IPS-NIHi7 (cell line): ENCODE measurements around the gene GRPEL2.

Experiments used
- DNase-seq: peaks from one replicate; pipeline ENCODE4 v3.0.0; 2012; ENCODE audit warnings: mixed read lengths; ENCODE audit errors: extremely low spot score

Gene GRPEL2

DNA sequence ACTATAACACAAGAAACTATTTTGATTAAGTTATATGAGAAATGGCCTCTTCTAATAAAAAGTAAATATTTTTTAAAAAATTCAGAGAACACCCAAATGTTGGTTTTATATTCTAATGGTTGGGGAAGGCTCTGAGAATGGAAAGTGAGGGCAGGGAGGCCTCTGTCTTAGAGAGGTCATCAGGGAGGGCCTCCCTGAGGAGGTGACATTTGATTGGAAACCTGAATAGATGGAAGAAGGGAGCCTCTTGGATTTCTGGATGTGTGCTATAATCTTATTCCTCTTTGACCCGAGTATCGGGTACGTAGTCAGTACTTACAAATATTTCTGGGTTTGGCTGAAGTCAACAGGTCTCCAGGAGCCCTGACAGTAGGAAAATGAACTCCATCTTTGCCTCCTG lies 26.1 kb upstream of the GRPEL2 start:
- no peak for DNase-seq

DNA sequence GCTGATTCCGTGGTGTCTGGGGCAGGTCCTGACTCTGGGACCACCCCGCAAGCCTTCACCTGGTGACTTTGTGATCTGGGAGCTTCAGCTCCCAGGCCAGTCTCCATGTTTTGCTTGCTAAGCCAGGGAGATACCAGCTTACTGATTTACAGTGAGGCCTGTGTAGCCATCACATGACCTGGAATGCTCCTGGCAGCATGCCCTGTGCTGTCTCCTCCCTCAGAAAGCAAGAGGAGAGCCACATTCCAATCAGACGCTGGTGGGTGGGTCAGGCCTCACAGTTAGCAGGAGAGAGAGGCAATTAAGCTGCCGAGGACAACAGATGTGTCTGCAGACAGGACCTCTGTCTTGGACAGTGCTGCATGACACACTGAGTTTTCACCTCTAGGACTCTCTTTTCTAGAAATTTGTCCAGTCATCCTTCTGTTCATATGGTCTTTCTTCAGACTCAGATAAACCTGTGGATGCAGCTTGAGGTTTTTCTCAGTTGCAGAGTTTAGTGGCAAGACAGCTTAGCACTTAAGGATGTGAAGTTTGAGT lies 24.4 kb upstream of the GRPEL2 start:
- DNase-seq, result peak; percentile 54

DNA sequence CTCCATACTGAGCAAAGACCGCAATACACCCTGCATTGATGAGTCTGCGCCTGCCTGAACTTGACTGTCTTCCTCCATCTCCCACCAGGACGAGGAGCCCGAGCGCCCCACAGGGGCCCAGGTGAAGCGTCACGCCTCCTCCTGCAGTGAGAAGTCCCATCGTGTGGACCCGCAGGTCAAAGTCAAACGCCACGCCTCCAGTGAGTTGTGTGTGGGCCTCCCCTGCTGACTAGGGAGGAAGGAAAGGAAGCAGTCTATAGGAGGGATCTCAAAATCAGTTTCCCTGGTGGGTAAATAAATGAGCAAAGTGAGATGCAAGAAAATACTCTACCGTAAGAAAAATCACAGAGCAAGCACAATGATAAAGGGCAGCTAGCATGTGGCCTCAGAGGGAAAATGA lies 22.8 kb upstream of the GRPEL2 start:
- DNase-seq, result no peak

DNA sequence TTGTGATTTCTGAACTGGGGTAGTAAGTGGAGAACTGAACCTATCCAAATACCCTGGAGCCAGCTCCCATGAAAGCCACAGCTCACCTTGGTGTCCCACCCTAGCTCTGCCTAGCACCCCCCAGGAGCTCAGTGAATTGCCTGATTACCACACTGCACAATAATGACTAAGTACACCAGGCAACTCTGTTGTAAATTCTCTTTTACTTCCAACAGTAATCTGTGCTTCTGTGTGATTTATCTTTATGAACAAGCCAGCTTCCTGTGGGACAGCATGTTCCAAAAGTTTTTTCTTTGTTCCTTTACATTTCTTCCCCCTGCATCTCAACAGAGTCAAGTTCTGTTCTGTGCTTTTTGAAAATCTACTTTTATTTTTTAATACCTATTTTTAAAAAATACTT lies 22.1 kb upstream of the GRPEL2 start:
- DNase-seq, result no peak

DNA sequence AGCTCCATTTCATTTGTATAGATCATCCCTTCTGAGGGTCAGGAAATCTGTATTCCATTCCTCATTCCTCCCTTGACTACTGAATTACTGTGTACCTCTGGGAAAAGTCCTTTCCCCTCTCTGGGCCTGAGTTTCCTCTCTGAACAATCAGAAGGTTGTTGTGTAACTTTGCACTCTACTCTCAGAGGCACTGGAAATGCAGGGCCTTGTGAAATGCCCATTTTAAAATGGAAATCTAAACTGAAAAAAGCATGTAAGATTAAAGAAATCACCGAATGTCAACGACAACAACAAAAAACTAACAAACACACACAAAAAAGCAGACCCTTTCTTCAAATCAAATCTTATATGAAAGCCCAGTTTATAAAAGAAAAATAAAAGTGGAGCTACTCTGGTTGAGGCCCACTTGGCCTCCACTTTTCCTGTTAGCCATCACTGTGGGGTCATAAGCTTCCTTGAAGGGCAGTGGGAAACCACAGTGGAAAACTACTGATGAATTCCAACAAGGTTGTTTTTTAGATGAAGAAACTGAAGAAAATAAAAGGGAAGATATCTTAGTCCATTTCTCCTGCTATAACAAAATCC lies 21.6 kb upstream of the GRPEL2 start:
- no peak for DNase-seq

DNA sequence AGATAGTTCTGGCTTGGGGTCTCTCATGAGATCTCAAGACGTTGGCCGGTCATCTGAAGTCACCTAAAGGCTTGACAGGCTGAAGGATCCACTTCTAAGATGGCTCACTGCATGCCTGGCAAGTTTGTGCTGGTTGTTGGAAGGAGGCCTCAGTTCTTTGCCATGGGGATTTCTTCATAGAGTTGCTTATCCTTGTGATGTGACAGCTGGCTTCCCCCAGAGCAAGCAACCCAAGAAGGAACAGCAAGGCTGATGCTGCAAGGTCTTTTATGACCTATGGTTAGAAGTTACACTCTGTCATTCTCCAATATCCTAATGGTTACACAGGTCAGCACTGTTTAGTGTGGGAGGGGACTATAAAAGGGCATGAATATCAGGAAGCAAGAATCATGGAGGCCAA lies 20.7 kb upstream of the GRPEL2 start:
- DNase-seq, result no peak

DNA sequence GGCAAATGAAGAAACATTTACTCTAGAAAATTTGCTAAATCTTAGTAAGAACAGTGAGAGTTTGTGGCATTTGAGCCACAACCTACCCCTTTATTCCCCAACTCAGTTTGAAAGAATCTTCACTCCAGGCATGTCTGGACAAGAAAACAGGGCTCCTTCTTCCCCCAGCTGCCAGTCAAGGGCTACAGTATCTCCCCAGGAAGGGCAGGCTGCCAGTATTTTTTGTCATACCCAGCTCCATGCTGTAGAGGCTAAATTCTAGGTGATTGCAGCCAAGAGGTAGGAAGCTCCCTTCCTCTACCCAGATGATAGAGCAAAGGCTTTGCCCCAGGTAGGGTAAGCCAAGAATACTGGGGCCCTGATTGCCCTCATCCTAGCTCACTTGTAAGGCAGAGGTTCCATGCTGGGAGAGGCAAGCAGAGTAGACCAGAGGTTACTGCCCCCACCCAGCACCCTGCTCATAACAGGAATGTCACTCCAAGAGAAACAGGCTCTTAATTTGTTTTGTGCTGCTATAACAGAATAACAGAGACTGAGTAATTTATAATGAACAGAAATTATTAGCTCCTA lies 20.0 kb upstream of the GRPEL2 start:
- no peak for DNase-seq

DNA sequence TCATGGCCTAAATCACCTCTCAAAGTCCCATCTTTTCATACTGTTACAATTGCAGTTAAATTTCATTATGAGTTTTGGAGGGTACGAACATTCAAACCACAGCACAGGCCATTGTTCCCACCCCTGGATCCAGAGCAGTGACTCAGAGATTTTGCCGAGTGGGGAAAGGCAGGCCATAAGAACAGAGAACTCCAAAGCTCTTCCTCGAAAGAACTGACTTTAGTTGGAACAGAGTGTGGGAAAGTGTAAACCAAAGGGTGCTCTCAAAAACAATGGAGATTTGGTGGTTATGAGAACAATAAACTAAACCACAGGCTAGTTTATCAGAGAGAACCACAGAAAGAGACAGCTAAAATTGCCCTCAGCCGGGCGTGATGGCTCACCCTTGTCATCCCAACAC lies 19.4 kb upstream of the GRPEL2 start:
- no peak for DNase-seq

DNA sequence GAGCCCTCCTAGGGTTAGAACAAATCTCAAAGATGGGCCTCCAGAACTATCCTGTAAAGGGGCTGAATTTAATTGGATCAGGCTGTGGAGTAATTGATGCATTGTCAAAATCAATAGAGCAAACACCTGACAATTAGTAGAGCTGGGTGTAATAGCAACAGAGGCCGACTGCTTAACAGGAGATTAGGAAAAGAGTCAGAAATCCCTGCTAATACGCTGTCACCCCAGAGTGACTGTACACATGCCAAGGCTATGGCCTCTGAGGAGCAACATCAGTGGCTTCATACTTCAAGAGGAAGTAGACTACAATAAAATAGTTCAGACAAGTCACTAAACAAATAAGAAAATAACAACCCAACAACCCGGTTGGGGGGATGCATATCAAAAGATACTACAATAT lies 18.7 kb upstream of the GRPEL2 start:
- no peak for DNase-seq

DNA sequence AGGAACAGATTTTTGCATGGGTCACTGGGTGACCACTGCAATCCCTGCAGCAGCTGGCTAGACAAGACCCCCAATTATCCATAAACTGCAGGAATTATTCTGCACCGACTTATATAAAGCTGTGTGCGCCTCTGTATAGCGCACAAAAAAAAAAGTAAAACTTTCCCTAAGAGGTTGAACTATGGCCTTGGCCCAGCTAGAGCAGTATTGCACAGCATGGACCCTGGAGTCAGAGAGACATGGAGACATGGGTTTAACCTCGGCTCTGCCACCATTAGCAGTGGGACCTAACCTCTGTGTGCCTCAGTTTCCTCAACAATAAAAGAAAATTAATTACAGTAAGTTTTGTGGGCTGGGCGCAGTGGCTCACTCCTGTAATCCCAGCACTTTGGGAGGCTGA lies 17.1 kb upstream of the GRPEL2 start:
- no peak for DNase-seq

DNA sequence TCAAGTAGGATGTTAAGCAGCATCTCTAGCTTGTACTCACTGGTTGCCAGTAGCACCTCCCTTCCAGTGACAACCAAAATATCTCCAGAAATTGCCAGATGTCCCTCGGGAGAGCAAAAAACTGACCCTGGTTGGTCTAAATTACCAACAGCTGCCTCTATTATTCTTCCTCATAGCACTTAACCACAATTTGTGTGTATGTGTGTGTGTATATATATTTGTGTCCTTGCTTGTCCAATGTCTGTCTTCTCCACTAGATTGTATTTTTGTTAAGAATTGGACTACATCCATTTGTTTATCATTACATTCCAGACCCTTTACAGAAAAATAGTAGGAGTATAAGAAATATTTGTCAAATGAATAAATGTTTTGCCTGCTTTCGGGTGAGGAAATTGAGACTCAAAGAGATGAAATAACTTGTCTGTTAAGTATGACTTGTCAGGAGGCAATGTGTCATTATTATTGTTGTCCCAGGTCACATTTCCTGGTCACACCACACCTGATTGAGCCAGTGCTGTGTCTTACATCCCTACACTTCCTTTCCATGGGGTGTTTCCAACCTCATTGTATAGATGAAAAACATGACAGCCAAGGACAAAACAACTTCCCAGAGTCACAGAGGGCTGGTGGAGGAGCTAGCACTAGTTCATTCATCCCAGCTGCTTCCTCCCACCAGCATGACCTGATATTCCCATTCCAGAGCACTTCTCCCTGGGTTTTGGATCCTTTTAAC lies 11.4 kb upstream of the GRPEL2 start:
- DNase-seq, result no peak

DNA sequence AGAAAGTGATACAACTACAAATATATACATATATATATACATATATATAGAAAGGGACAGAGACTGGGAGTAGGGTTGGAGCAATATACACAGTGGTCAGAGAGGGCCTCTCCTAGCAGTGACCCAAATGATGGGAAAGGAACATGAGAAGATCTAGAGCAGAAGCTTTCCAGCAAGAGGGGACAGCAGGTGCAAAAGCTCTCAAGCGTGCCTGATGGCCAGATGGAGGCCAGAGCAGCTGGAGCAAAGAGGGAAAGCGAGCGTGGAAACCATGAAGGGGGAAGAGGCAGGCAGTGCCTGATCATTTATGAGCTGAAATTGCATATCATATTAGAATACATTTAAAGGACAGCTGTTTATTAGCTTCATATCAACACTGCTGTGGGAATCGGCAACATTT lies 7.6 kb upstream of the GRPEL2 start:
- DNase-seq, result no peak

DNA sequence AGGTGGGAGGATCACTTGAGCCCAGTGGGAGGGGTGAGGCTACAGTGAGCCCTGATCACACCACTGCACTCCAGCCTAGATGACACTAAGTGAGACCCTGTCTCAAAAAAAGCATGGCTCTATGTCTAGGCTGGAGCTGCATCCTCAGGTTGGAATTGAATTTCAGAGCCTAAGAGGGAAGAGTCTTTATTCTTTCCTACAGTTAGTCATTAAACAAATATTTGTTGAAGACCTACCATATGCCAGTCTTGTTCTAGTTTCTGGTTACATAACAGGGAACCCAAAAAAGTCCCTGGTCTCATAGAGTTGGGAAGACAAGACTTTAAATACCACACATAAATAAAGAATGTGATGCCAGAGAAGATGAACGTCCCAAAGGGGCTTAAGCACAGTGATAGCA lies 6.9 kb upstream of the GRPEL2 start:
- no peak for DNase-seq

DNA sequence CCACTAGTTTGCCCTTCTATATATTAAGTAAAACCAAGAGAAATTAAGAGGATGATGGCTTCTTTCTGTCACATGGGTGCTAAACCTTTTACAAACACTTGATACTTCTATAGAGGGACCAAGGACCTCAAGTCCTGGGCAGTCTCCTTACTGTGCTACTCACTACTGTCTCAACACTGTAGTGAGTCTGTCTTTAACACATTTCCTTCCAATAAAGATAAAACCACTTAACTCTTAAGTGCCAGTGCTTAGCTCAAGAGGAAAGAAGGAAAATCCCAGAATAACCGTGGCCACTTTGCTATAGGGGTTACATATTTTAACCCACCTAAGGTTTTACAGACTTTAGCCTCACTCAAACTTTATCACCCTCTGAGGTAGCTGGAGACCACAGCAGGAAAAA lies 4.4 kb upstream of the GRPEL2 start:
- DNase-seq, result no peak

DNA sequence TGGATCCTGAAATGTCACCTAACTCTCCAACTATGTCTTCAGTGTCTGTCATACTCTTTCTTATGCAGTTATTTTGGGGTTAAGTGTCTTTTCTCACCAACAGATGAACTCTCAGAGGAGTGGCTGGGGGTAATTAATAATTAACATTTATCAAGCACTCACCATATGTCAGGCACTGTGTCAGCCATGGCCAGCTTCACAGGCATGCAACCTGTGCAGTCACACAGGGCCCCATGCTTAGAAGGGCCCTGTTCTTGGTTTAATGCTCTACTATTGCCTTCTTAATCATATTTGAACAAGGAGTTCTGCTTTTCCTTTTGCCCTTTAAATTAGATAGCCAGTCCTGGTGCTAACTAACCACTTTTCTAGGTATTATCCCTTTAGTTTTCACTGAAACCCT lies 3.4 kb upstream of the GRPEL2 start:
- DNase-seq, result no peak

DNA sequence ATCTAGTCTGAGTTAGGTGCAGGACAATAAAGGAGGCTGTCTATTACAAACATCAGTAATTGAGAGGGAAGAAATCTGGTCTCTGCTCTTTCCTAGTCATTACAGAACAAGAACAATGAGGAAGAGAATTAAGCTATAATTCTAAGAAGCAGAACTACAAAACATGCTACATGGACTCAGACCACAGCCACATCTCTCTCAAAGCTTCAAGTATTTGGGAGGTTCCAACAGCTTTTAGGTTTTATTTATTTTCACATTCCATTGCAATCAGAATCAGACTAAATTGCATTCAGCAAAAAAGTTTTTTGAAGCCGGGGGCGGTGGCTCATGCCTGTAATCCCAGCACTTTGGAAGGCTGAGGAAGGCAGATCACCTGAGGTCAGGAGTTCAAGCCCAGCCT lies 1.1 kb upstream of the GRPEL2 start:
- DNase-seq, result no peak

DNA sequence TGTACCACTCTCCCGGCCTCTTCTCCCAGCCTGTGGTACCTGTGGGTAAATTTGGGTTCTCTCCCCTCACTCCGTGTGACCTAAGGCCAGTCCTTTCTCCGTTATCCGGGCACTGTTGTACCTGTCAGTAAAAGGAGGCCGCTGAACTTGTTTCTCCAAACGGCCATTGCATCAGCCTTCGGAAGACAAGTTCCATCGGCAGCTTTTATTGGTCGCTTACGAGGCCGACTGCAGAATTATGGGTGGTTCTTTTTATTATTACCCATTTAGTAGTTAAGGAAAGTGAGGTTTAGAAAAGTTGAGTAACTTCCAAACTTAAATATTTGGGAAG lies 558 bp downstream of the GRPEL2 start:
- peak; percentile 13 for DNase-seq

DNA sequence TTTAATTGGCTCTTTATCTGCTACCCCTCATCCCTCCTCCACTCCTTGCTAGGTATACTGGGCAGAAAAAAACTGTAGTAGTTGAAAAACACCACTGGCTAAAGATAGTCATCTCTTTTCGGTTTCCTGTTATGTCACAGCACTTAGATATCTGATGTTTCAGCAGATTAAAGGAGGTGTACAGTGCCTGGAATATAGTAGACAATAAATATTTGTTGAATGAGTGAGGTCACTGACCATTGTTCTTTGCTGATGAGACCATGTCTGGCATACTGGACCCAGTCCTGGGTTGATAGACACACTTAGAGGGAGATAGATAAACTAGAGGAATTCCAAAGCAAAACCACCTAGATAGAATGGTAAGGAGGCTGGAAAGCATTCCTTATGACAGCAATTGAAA lies 3.2 kb downstream of the GRPEL2 start:
- DNase-seq, result no peak

DNA sequence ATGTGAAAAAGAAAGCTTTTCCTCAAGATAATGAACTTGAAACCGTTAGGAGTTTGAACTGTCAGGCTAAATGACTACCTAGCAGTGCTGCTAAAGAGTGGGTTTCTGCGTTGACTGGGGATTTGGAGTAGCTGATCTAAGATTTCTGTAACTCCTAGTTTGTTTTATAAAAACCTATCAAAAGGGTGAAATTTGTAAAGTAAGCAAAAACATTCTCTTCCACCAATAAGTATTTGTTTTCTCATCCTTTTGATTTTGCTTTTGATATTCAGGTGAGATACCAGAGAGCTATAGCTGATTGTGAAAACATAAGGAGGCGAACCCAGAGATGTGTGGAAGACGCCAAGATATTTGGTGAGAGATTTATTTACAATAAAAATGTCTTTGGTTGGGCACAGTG lies 4.1 kb downstream of the GRPEL2 start:
- DNase-seq, result no peak

DNA sequence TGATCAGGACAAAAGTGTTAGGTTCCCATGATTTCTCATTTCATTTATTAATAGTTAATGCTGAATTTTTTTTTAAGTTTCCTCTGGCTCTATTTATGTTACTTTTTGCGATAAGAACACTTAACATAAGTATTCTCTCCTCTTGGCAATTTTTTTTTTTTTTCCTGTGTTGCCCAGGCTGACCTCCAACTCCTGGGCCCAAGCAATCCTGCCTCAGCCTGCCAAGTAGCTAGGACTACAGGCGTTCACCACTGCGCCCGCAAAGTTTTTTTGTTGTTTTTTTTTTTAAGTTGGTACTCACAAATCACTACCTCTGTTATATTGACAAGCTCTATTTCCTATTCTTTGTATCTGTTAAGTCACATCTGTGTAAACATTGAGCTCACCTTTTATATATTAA lies 6.9 kb downstream of the GRPEL2 start:
- no peak for DNase-seq

DNA sequence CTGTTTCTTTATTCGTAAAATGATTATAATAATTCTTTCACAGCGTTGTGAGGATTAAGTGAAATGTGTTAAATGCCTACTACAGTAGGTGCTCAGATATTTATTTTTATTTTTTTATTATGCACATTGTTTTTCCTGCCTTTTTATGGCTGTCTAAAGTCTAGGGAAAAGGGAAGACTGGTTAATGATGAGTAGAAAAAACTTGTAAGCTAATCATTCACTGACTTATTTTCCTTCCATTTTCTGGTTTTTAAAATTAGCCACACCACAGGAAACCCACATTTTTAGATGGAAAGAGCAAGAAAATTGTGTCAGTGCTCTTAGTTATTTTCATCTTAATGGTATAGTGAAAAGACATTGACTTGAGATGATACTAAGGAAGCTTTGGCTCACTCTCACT lies 8.6 kb downstream of the GRPEL2 start:
- DNase-seq, result no peak

DNA sequence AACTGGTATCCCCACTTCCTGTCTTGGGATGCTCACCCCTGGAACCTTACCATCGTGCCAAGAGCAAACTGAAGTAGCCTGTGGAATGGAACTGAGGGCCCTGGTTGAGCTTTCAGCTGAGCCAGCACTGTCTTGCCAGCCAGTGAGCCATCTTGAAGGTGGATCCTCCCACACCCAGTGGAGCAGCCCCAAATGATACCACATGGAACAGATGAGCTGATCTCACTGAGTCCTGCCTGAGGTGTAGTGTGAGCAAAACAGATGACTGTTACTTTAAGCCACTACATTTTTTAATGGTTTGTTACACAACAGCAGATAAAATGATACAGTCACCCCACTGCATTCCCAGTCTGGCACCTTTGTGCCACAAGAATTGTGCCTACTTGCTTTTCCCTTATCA lies 10.4 kb downstream of the GRPEL2 start:
- DNase-seq, result no peak

DNA sequence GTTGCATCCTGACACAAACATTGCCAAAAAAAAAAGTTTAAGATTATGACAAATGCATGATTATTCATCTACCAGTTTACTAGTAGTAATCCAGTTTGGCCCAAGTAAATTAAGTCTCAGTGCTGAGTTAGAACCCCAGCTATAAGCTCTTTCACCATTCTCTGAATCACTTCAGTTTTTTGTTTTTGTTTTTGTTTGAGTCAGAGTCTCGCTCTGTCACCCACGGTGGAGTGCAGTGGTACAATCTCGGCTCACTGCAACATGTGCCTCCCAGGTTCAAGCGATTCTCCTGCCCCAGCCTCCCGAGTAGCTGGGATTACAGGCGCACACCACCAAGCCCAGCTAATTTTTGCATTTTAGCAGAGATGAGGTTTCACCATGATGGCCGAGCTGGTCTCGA lies 11.1 kb downstream of the GRPEL2 start:
- DNase-seq, result no peak
